ENCODE data around the gene SV2B. TPM values are rescaled to one million over a fixed set of nuclear protein-coding genes. Genes with fewer than 3 reads are reported as not detected.

SV2B gene
- total and polyA plus RNA-seq, 9 of the 15 experiments (the other 6 are each of a cell fraction or from before 2014, with no cell fraction given) = 0.01 to 0.25 (median 0.11) TPM

DNA sequence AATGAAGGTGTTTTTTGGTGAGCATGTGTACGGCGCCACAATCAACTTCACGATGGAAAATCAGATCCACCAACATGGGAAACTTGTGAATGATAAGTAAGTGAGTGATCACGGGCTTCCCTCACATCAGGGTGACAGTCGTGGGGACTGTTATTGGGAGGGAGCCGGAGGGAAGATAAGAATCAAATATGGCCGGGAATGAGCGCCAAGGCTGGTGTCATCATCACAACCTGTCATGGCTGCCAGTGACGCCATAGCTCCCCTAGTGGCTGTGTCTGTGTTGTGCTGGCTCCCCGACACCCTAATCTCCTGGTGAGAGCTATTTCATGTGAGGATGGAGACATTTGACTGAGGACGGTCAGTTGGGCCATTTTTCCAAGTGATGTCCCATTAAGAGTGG is 168.5 kb downstream of the SV2B start (continued):
- TF ChIP-seq KDM2B (CRISPR knock-in tag; IDR thresholded peaks at IDR 0.05) = no peak
- TF ChIP-seq EZH2 (IDR thresholded peaks at IDR 0.05; ENCODE audit: borderline replicate concordance, low read depth, low read length) = no peak
- no peak for TF ChIP-seq ILK (tag; IDR thresholded peaks at IDR 0.05; ENCODE audit: borderline replicate concordance, low read depth)
- TF ChIP-seq HEY1 (CRISPR knock-in tag; IDR thresholded peaks at IDR 0.05; ENCODE audit: borderline replicate concordance) = no peak
- peak; percentile 64; the same call in 1 of the 2 replicates for TF ChIP-seq NCOA1 (IDR thresholded peaks at IDR 0.05; ENCODE audit: low read depth)
- TF ChIP-seq ZNF253 (CRISPR knock-in tag; conservative IDR thresholded peaks at IDR 0.05) = no peak
- TF ChIP-seq ZNF583 (CRISPR knock-in tag; IDR thresholded peaks at IDR 0.05) = no peak
- no peak for TF ChIP-seq TAF15 (IDR thresholded peaks at IDR 0.05; ENCODE audit: low read depth, low read length)
- no peak for TF ChIP-seq TAF7 (tag; IDR thresholded peaks at IDR 0.05)
- TF ChIP-seq NR1H2 (CRISPR knock-in tag; IDR thresholded peaks at IDR 0.05) = no peak
- TF ChIP-seq JUND (IDR thresholded peaks at IDR 0.05; ENCODE audit: borderline replicate concordance, low read depth, low read length) = peak; percentile 80
- peak; percentile 78; the same call in 2 of the 3 replicates for TF ChIP-seq JUND (tag; IDR thresholded peaks at IDR 0.05; ENCODE audit: borderline replicate concordance, low read depth, low read length)
- TF ChIP-seq, protein P1, sequence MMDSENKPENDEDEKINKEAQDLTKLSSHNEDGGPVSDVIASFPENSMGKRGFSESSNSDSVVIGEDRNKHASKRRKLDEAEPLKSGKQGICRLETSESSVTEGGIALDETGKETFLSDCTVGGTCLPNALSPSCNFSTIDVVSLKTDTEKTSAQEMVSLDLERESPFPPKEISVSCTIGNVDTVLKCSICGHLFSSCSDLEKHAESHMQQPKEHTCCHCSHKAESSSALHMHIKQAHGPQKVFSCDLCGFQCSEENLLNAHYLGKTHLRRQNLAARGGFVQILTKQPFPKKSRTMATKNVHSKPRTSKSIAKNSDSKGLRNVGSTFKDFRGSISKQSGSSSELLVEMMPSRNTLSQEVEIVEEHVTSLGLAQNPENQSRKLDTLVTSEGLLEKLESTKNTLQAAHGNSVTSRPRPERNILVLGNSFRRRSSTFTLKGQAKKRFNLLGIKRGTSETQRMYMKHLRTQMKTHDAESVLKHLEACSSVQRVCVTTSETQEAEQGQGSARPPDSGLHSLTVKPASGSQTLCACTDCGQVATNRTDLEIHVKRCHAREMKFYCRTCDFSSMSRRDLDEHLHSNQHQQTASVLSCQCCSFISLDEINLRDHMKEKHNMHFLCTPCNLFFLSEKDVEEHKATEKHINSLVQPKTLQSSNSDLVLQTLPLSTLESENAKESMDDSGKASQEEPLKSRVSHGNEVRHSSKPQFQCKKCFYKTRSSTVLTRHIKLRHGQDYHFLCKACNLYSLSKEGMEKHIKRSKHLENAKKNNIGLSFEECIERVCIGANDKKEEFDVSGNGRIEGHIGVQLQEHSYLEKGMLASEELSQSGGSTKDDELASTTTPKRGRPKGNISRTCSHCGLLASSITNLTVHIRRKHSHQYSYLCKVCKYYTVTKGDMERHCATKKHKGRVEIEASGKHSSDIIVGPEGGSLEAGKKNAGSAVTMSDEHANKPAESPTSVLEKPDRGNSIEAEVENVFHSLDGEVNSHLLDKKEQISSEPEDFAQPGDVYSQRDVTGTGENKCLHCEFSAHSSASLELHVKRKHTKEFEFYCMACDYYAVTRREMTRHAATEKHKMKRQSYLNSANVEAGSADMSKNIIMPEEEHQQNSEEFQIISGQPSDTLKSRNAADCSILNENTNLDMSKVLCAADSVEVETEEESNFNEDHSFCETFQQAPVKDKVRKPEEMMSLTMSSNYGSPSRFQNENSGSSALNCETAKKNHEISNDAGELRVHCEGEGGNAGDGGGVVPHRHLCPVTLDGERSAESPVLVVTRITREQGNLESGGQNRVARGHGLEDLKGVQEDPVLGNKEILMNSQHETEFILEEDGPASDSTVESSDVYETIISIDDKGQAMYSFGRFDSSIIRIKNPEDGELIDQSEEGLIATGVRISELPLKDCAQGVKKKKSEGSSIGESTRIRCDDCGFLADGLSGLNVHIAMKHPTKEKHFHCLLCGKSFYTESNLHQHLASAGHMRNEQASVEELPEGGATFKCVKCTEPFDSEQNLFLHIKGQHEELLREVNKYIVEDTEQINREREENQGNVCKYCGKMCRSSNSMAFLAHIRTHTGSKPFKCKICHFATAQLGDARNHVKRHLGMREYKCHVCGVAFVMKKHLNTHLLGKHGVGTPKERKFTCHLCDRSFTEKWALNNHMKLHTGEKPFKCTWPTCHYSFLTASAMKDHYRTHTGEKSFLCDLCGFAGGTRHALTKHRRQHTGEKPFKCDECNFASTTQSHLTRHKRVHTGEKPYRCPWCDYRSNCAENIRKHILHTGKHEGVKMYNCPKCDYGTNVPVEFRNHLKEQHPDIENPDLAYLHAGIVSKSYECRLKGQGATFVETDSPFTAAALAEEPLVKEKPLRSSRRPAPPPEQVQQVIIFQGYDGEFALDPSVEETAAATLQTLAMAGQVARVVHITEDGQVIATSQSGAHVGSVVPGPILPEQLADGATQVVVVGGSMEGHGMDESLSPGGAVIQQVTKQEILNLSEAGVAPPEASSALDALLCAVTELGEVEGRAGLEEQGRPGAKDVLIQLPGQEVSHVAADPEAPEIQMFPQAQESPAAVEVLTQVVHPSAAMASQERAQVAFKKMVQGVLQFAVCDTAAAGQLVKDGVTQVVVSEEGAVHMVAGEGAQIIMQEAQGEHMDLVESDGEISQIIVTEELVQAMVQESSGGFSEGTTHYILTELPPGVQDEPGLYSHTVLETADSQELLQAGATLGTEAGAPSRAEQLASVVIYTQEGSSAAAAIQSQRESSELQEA (IDR thresholded peaks at IDR 0.05; ENCODE audit: low read depth) = no peak
- 0 out of 2 replicates have a peak, but pooled peaks have one; percentile 39 for TF ChIP-seq NBN (IDR thresholded peaks at IDR 0.05; ENCODE audit: low read depth)
- TF ChIP-seq SIRT6 (IDR thresholded peaks at IDR 0.05; ENCODE audit: low read depth, low read length) = no peak
- TF ChIP-seq ADNP (tag; IDR thresholded peaks at IDR 0.05) = no peak
- no peak for TF ChIP-seq MAFK (IDR thresholded peaks at IDR 0.05; ENCODE audit: low read length)
- TF ChIP-seq GABPB2 (CRISPR knock-in tag; conservative IDR thresholded peaks at IDR 0.05) = no peak
- TF ChIP-seq, protein P2, sequence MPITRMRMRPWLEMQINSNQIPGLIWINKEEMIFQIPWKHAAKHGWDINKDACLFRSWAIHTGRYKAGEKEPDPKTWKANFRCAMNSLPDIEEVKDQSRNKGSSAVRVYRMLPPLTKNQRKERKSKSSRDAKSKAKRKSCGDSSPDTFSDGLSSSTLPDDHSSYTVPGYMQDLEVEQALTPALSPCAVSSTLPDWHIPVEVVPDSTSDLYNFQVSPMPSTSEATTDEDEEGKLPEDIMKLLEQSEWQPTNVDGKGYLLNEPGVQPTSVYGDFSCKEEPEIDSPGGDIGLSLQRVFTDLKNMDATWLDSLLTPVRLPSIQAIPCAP (CRISPR knock-in tag; IDR thresholded peaks at IDR 0.05; ENCODE audit: borderline replicate concordance) = no peak
- peak; percentile 83; the same call in 1 of the 2 replicates for TF ChIP-seq ATF7 (IDR thresholded peaks at IDR 0.05)
- TF ChIP-seq ZFP1 (CRISPR knock-in tag; IDR thresholded peaks at IDR 0.05) = no peak
- TF ChIP-seq, protein P3, sequence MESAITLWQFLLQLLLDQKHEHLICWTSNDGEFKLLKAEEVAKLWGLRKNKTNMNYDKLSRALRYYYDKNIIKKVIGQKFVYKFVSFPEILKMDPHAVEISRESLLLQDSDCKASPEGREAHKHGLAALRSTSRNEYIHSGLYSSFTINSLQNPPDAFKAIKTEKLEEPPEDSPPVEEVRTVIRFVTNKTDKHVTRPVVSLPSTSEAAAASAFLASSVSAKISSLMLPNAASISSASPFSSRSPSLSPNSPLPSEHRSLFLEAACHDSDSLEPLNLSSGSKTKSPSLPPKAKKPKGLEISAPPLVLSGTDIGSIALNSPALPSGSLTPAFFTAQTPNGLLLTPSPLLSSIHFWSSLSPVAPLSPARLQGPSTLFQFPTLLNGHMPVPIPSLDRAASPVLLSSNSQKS (CRISPR knock-in tag; IDR thresholded peaks at IDR 0.05) = no peak

All from K562 (cell line).